Stimulated activated CD4-positive, alpha-beta T cell treated with anti-CD3 and anti-CD28 coated beads, Interleukin-4, amount 100 ng/mL, for 4 hours (primary cell): ENCODE results near the gene PDSS1.
"Not testable (repeated sequence)": the region's sequence is repeated elsewhere in the genome, so short reads cannot be mapped to it uniquely, and the experiment has no call there.

Experiments used
- DNase-seq, 2 experiments: peaks; one replicate each; pipeline ENCODE4 v3.0.0-alpha.2; 2020

PDSS1 gene

DNA sequence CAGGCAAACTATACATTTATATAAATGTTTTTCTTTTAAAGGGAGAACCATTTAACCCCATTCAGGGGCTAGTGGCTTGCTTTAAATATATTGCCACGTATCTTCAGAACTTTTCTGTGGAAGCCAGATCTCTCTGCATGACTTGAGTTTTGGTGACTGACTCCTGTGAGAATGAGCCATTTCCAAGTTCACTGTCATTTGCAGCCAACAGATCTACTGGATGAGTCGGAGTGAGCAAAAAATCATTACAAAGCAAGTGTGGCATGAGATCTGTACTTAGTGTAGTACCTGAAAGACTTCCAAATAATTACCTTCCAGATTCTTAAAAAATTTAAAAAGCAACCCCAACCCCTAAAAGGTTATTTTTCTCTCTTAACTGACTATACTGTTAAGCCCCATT is 45.6 kb downstream of the PDSS1 start:
- no peak for DNase-seq

GRCh38 chr10:26743841-26744240 is 46.3 kb downstream of the PDSS1 start:
- no peak for DNase-seq

- no peak for DNase-seq
These were observed 48.6 kb downstream of the PDSS1 start for GRCh38 chr10:26746061-26746460.

GRCh38 chr10:26755443-26755903 is 58.0 kb downstream of the PDSS1 start:
- no peak for DNase-seq

DNA sequence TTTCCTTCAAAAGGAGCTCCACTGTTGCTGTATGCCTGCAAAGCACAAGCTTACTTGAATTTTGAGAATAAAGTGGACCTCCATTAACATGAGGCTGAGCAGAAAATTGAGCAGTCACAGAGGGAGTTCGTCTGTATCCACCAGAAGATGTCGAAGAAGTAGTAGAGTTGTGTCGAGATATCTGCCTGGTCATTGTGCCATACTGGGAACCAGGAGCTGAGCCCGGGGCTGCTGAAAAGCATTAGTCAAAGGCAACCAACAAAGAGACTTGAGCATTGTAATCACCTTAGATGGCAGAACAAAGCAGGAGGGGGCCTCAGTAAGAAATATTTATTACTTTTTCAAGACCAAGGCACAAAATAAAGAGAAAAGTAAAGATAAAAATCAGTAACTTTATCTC is 61.5 kb downstream of the PDSS1 start:
- no peak for DNase-seq

- no peak for DNase-seq
These were observed 68.0 kb downstream of the PDSS1 start for GRCh38 chr10:26765549-26765948.

- no peak for DNase-seq
These were observed 72.6 kb downstream of the PDSS1 start for GRCh38 chr10:26770069-26770468.

DNA sequence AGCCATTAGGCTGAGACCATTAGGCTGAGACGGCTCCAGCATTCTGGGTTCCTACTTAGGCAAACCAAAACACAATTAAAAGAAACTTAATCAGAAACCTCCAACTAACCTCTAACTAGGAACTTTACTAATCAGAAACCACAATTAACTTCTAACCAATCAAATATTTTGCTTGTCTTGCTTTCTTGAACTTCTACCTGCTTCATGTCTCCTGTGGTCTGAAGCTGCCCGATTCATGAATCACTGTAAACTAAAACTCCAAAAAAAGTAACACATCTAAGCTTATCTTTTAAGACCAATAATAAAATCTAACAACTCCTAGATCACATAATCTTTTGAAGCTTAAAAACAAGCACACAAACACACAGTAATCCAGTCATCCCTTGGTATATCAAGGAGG is 76.1 kb downstream of the PDSS1 start:
- no peak for DNase-seq

- no peak for DNase-seq
These were observed 78.8 kb downstream of the PDSS1 start for GRCh38 chr10:26776258-26776657.

DNA sequence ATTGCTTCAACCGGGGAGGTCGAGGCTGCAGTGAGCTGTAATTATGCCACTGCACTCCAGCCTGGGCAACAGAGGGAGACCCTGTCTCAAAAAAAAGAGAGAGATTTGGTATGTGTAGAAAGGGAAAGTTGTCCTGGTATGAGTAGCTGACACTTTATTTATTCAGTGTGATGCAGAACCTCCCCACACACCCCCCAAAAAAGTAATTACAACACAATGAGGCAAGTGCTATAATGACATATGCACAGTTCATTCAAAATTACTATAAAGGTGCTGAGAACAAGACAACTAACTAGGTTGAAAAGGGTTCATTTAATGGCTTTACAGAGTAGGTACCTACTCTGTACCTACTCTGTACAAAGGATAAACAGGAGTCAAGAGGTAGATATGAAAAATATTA is 80.2 kb downstream of the PDSS1 start:
- no peak for DNase-seq

GRCh38 chr10:26779176-26779860 is 81.8 kb downstream of the PDSS1 start:
- DNase-seq = no peak

DNA sequence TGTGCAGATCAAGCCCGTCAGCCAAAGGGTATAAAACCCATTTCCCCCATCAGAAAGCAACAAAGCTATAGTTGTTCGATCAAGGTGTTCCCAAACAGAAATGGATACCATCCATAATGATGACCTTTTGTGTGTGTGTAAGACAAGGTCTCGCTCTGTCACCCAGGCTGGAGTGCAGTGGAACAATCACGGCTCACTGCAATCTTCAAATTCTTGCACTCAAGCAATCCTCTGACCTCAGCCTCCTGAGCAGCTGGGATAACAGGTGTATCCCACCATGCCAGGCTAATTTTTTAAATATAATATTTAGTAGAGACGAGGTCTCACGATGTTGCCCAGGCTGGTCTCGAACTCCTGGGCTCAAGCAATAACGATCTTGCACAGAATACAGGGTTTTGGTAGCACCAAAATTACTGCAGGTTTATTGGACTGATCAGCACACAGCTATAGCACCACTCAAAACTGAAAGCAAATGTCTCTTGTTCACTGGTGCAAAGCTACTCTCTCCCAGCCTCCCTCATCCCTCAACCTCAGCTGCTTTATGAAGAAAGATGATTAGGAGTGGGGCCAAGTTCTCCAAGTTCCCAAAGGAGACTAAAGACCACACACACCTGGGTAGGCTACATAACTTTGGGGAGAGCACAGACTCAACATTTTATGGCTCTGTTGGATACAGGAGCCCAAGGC is 82.7 kb downstream of the PDSS1 start:
- DNase-seq = no peak

- no peak for DNase-seq
These were observed 83.5 kb downstream of the PDSS1 start for GRCh38 chr10:26780793-26781601.

DNA sequence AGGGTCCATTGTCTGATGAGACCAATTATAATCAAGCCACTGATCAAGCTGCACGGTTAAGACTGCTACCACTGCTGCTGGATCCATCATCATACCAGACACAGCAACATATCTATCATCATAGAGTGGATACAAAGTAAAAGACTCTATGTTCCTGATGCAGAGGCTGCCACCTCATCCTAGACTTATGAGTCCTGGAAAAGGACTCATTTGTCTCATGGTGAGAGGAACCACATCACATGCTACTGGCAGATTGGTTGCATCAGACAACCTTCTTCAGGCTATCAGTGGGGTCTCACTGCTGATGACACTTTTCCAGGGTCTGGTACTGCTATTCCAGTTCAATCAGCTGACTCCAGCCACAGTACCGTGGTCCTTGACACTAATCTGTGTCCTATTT is 84.3 kb downstream of the PDSS1 start:
- no peak for DNase-seq

GRCh38 chr10:26787362-26787761 is 89.9 kb downstream of the PDSS1 start:
- DNase-seq = no peak

DNA sequence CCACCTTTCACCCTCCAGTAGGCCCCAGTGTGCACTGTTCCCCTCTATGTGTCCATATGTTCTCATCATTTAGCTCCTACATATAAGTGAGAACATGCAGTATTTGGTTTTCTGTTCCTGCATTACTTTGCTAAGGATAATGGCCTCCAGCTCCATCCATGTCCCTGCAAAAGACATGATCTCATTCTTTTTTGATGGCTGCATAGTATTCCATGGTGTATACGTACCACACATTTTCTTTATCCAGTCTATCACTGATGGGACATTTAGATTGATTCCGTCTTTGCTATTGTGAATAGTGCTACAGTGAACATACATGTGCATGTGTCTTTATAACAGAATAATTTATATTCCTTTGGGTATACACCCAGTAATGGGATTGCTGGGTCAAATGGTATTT is 92.3 kb downstream of the PDSS1 start:
- not testable (repeated sequence) for DNase-seq

- no peak for DNase-seq
These were observed 92.9 kb downstream of the PDSS1 start for GRCh38 chr10:26790221-26790995.

DNA sequence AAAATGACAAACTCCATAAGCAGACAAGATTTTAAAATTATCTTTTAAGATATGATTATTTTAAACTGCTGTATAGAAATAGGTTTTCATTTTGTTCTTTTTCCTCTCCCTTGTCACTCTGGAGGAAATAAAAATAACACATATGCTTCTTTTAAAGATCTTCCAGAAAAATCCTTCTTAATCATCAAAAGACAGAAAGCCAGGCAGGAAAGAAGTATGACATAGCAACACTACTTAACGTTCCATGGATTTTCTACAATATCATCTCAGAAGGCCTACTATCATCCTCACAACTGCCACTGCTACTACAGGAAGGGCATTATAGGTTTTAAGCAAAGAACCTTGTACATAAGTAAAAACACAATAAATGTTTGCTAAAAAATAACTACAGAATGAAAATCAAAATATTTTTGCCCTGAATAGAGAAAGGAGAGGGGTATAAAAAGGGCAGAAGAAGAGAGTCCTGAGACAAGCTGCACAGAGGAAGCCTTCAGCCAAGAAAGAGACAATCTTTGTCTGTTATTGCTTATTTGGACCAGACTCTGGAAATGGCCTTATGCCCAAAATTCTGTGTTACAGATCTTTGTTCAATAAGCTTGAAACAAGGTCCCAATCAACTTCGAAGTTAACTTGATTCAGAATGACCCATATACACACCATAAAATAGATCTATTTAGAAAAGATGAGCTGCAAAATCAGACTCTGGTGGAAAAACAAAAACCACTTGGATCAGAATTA is 95.4 kb downstream of the PDSS1 start:
- no peak for DNase-seq
